AG04449 (cell line): ENCODE measurements around the gene ARFGAP1.

Experiments
- CTCF ChIA-PET: fragments of 350-600 bp; formaldehyde crosslinking; extraction: SDS; loops from one replicate; lab custom pipeline; 2021; ENCODE audit warnings: antibody characterized with exemption; lab: Yijun Ruan, JAX
- POLR2A ChIA-PET: fragments of 400-600, 350-600 bp; formaldehyde crosslinking; extraction: SDS; loops from one replicate; lab custom pipeline; 2020; ENCODE audit warnings: antibody characterized with exemption, inconsistent platforms; lab: Yijun Ruan, JAX
- DNase-seq: peaks from one replicate; pipeline ENCODE4 v3.0.0-alpha.2; 2010; ENCODE audit warnings: low read depth, low spot score
- H3K4me3 ChIP-seq: 2 replicates; pipeline ENCODE4 v1.5.1; 2011; ENCODE audit warnings: low read depth, mild to moderate bottlenecking, control low read depth, low read length
- TF ChIP-seq, protein P1 (sequence below): IDR thresholded peaks from one replicate; pipeline ENCODE4 v1.5.1; 2011; ENCODE audit warnings: mild to moderate bottlenecking, moderate library complexity, low read length, control low read depth, inconsistent platforms; ENCODE audit not compliant: insufficient read depth; ENCODE audit errors: missing control alignments

The ARFGAP1 gene

DNA sequence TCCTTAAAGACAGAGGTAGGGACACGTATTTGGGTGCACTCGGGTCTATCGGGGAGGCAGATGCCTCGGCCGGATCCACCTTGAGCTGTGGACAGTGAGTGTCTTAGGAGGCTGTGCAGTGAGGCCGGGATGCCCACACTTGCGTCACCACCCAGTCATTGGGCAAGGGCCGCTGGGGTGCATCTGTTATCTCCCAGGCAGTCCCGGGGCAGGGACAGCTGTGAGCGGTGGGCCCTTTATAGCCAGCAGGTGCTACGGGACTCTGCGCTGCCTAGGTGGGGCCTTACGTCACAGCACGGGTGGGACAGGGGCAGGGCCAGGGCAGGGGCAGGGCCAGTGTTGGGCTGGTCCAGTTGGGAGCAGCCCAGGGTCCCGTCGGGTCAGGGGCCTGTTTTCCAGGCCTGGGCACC lies 19.7 kb downstream of the ARFGAP1 start:
- CTCF ChIA-PET: interaction anchor here (1.2 to 10.3 kb wide), 6 partner anchors 8 to 83 kb away, joined by 3 to 92 read pairs (median 7); no protein-coding TSS in a partner anchor
- TF ChIP-seq, protein P1, sequence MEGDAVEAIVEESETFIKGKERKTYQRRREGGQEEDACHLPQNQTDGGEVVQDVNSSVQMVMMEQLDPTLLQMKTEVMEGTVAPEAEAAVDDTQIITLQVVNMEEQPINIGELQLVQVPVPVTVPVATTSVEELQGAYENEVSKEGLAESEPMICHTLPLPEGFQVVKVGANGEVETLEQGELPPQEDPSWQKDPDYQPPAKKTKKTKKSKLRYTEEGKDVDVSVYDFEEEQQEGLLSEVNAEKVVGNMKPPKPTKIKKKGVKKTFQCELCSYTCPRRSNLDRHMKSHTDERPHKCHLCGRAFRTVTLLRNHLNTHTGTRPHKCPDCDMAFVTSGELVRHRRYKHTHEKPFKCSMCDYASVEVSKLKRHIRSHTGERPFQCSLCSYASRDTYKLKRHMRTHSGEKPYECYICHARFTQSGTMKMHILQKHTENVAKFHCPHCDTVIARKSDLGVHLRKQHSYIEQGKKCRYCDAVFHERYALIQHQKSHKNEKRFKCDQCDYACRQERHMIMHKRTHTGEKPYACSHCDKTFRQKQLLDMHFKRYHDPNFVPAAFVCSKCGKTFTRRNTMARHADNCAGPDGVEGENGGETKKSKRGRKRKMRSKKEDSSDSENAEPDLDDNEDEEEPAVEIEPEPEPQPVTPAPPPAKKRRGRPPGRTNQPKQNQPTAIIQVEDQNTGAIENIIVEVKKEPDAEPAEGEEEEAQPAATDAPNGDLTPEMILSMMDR: no peak
- no peak for DNase-seq
- POLR2A ChIA-PET: interaction anchor here (0.6 kb wide), 1 partner anchor 227 kb away, joined by 3 read pairs; no protein-coding TSS in a partner anchor
- H3K4me3 ChIP-seq: no peak overlapping the region

DNA sequence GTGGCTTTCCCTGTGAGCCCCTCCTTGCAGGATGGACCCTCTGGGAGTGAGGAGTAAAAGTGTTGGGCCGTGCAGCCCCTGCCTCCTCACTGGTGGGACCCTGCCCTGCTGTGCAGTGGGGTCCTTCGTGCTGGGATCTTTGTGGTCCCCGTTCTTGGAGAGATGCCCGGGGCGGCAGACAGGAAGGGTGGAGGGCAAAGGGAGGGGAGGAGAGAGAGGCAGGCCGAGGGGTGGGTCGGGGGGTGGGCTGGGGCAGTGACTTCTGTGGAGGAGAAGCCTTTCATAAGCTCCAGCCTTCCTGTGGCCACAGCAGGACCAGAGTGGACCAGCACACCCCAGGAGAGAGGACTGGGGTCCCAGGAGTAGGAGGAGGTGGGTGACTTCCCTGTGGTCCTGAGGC lies 20.3 kb downstream of the ARFGAP1 start, which contains the start of gene COL20A1:
COL20A1 (plus strand) TSS at position 283 of the 400 bp plus-strand sequence. CDS start 1,922 bp downstream, outside the sequence.
- TF ChIP-seq, protein P1: no peak
- POLR2A ChIA-PET: no interaction called here
- CTCF ChIA-PET: interaction anchor here (1.3 to 10.3 kb wide), 4 partner anchors 12 to 72 kb away, joined by 4 to 92 read pairs (median 8); no protein-coding TSS in a partner anchor
- no peak for DNase-seq
- H3K4me3 ChIP-seq: no peak within 1 kb of the TSS

DNA sequence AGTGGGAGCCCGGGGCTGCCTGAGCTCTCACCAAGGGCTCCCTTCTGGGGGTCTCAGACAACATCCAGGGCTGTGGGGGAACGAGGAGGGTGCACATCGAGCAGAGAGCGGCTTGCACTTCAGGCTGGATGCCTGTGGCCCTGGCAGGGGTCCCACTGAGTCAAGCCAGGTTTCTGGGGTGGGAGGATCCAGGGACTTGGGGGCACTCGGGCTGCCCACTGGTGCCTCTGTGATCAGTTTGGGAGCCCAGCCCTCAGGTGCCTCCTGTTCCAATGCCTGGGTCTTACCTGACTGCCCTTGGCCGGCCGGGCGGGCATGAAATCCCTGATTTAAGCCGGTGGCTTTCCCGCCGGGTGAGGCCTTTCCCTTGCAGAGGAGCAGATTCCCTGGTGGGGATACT lies 20.8 kb downstream of the ARFGAP1 start:
- H3K4me3 ChIP-seq: no peak overlapping the region
- TF ChIP-seq, protein P1: no peak
- POLR2A ChIA-PET: no interaction called here
- DNase-seq: no peak
- CTCF ChIA-PET: interaction anchor here (2.4 to 10.3 kb wide), 3 partner anchors 12 to 69 kb away, joined by 8 to 92 read pairs (median 41); no protein-coding TSS in a partner anchor

DNA sequence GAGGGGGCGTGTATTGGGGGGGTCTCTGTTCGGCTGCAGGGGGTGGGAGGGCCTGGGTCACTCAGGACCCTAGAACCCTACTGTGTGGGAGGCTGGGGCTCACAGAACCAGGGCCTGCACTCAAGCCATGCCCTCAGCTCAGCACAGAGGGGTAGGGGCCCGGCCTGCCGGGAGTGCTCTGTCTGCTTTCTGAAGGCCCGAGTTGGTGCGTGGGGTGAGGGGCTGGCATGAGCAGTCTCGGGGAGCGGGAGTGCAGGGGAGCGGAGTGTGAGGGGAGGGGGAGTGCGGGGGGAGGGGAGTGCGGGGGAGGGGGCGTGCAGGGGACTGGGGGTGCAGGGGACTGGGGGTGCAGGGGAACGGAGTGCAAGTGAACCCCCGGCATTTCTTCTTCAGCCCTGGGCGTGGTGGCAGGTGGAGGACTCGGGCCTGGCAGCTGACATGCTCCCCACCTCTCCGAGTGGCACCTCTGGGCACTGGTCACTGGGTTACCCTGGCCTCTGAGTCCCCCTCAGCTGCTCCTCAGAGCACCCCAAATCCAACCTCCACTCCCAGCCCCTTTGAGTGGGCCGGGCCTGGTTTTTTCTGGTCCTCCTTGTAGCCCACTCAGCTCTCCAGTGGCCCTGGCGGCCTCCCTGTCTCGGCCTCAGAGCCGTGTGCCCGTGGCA lies 21.4 kb downstream of the ARFGAP1 start:
- ChIA-PET CTCF (interaction anchor here (1.1 to 10.3 kb wide), 4 partner anchors 13 to 70 kb away, joined by 5 to 92 read pairs (median 24); no protein-coding TSS in a partner anchor), POLR2A (no interaction called here)
- no peak for DNase-seq
- TF ChIP-seq, protein P1: no peak
- H3K4me3 ChIP-seq: no peak overlapping the region

DNA sequence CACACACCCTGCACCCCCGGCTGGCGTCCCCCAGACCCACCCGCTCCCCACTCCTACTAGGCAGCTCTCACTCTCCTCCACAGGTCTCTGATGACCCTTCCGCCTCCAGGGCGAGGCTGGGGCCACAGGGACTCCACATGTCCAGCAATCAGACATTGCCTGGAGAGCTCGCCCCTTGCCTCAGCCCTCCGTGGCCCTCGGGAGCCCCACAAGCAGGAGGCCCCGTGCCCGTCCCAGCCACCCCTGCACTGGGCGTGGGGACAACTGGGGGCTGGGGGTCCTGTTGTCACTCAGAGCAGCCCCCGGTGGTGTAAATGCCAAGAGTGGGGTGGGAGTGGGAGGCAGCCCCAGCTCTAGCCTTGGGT lies 21.9 kb downstream of the ARFGAP1 start:
- ChIA-PET CTCF (interaction anchor here (1.1 to 10.3 kb wide), 4 partner anchors 13 to 70 kb away, joined by 5 to 92 read pairs (median 24); no protein-coding TSS in a partner anchor), POLR2A (no interaction called here)
- H3K4me3 ChIP-seq: no peak overlapping the region
- DNase-seq: no peak
- TF ChIP-seq, protein P1: no peak

DNA sequence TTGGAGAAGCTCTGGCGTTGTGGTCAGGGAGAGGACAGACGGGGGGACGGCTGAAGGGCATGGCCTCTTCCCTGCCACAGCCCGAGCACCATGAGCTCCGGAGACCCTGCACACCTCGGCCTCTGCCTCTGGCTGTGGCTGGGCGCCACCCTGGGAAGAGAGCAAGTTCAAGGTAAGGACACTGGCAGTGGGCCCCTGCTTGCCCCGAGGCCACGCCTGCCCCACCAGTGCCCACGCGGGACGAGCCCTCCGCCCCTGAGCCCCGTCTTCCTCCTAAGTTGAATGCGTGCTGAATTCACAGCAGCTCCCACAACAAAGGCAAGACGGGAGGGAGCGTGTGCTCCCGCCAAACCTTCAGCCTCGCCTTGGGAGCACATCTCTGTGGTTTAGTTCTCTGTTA lies 22.4 kb downstream of the ARFGAP1 start:
- H3K4me3 ChIP-seq: no peak overlapping the region
- POLR2A ChIA-PET: interaction anchor here (0.6 kb wide), 1 partner anchor 21 kb away, joined by 3 read pairs; no protein-coding TSS in a partner anchor
- TF ChIP-seq, protein P1: no peak
- DNase-seq: no peak
- CTCF ChIA-PET: interaction anchor here (1.1 to 10.3 kb wide), 4 partner anchors 14 to 71 kb away, joined by 5 to 92 read pairs (median 24); no protein-coding TSS in a partner anchor
